NCI-H2081 (cell line): ENCODE data around the gene ATAT1.
A peak's percentile ranks its signal among the peaks of the same experiment; 100 is the strongest.

Experiments used
- DNase-seq, 2 experiments: peaks; one replicate each; lab custom pipeline; 2025; lab: John Stamatoyannopoulos, UW

Gene ATAT1

GRCh38 chr6:30684386-30685156 lies 57.9 kb downstream of the ATAT1 start:
- no peak for DNase-seq

GRCh38 chr6:30685157-30686008 lies 58.7 kb downstream of the ATAT1 start:
- DNase-seq, result no peak

- peak in 1 of 2 experiments; percentile 24 for DNase-seq
These were observed 59.6 kb downstream of the ATAT1 start, which contains the start of gene PPP1R18 for GRCh38 chr6:30686009-30686907. TSS of gene PPP1R18 (minus strand) at chr6:30686645. CDS start at chr6:30686018, 627 bp downstream.

- peak; percentile 58 to 69 for DNase-seq
These were observed 60.4 kb downstream of the ATAT1 start for GRCh38 chr6:30686908-30687658.

- no peak for DNase-seq
These were observed 61.2 kb downstream of the ATAT1 start for GRCh38 chr6:30687659-30688431.

- DNase-seq, result no peak
These were observed 61.9 kb downstream of the ATAT1 start for GRCh38 chr6:30688569-30688968.

GRCh38 chr6:30689022-30689865 lies 62.6 kb downstream of the ATAT1 start:
- no peak for DNase-seq

- no peak for DNase-seq
These were observed 63.3 kb downstream of the ATAT1 start for GRCh38 chr6:30689985-30690384.

GRCh38 chr6:30690403-30691207 lies 63.9 kb downstream of the ATAT1 start, which contains the start of gene NRM:
TSS of gene NRM (minus strand) at chr6:30690984. CDS start at chr6:30690974, 10 bp downstream.
- peak; percentile 74 to 83 for DNase-seq

GRCh38 chr6:30691208-30691847 lies 64.7 kb downstream of the ATAT1 start:
- no peak for DNase-seq
